HepG2 (cell line): ENCODE data around the gene CES2. TPM values are rescaled to one million over a fixed set of nuclear protein-coding genes. Genes with fewer than 3 reads are reported as not detected.
A peak's percentile ranks its signal among the peaks of the same experiment; 100 is the strongest.

Source experiments
- ARID3A ChIP-seq: IDR thresholded peaks from 2 replicates; pipeline ENCODE4 v1.6.1; 2012; ENCODE audit warnings: low read depth, low read length, improper control_type of control experiment
- BCL6 ChIP-seq: IDR thresholded peaks from 2 replicates; pipeline ENCODE4 v1.6.1; 2016; ENCODE audit warnings: missing genetic modification reagents, missing compliant biosample characterization
- DBP ChIP-seq: sonication (generic); formaldehyde crosslinking; IDR thresholded peaks from 2 replicates; pipeline ENCODE4 v1.4.0; 2020; ENCODE audit warnings: missing genetic modification reagents; ENCODE audit errors: not compliant biosample characterization
- GATAD1 ChIP-seq: IDR thresholded peaks from 2 replicates; pipeline ENCODE4 v1.6.1; 2016; ENCODE audit warnings: missing genetic modification reagents, missing compliant biosample characterization
- GMEB2 ChIP-seq: IDR thresholded peaks from 2 replicates; pipeline ENCODE4 v1.6.1; 2016; ENCODE audit warnings: missing biosample characterization, missing genetic modification reagents, low read depth
- HOXA3 ChIP-seq: sonication (generic); formaldehyde crosslinking; IDR thresholded peaks from 2 replicates; pipeline ENCODE4 v1.5.0; 2020; ENCODE audit warnings: missing genetic modification reagents
- KAT8 ChIP-seq: IDR thresholded peaks from 2 replicates; pipeline ENCODE4 v1.6.1; 2016; ENCODE audit warnings: missing genetic modification reagents, missing compliant biosample characterization
- KMT2A ChIP-seq: sonication (generic); formaldehyde crosslinking; IDR thresholded peaks from 2 replicates; pipeline ENCODE4 v1.4.0; 2020; ENCODE audit warnings: missing genetic modification reagents
- MXI1 ChIP-seq: IDR thresholded peaks from 3 replicates; pipeline ENCODE4 v1.6.1; 2012; ENCODE audit warnings: low read depth, low read length, inconsistent platforms, borderline replicate concordance
- MZF1 ChIP-seq: sonication (generic); formaldehyde crosslinking; IDR thresholded peaks from 2 replicates; pipeline ENCODE4 v1.8.1; 2023; ENCODE audit warnings: mild to moderate bottlenecking, missing genetic modification reagents, borderline replicate concordance
- NR2F6 ChIP-seq, 2 experiments: IDR thresholded peaks; 2 replicates each; pipeline ENCODE4 v1.6.1; 2016; ENCODE audit warnings: antibody characterized with exemption in 1 of 2, mild to moderate bottlenecking in 1 of 2
- PPARG ChIP-seq: conservative IDR thresholded peaks from 2 replicates; pipeline ENCODE4 v1.6.1; 2016; ENCODE audit warnings: missing biosample characterization, missing genetic modification reagents
- PTBP1 ChIP-seq: fragments of 200-400 bp; formaldehyde crosslinking; IDR thresholded peaks from 2 replicates; pipeline ENCODE4 v1.6.1; 2018; ENCODE audit warnings: low read length, low read depth; ENCODE audit not compliant: poor library complexity, severe bottlenecking
- REL ChIP-seq: sonication (generic); formaldehyde crosslinking; conservative IDR thresholded peaks from 2 replicates; pipeline ENCODE4 v1.8.0; 2022; ENCODE audit warnings: mild to moderate bottlenecking, missing genetic modification reagents, moderate library complexity
- SYNCRIP ChIP-seq: fragments of 200-400 bp; formaldehyde crosslinking; IDR thresholded peaks from 2 replicates; pipeline ENCODE4 v1.6.1; 2018; ENCODE audit warnings: mild to moderate bottlenecking, low read depth, low read length; ENCODE audit not compliant: insufficient read depth
- ZBTB33 ChIP-seq: sonication (generic); formaldehyde crosslinking; IDR thresholded peaks from 2 replicates; pipeline ENCODE4 v1.4.0; 2020; ENCODE audit warnings: missing genetic modification reagents
- ZNF24 ChIP-seq: fragments of 450-650 bp; IDR thresholded peaks from 2 replicates; pipeline ENCODE4 v1.6.1; 2017; ENCODE audit warnings: antibody characterized with exemption, mild to moderate bottlenecking
- ZNF562 ChIP-seq: sonication (generic); formaldehyde crosslinking; IDR thresholded peaks from 2 replicates; pipeline ENCODE4 v1.8.0; 2022; ENCODE audit warnings: missing genetic modification reagents, borderline replicate concordance
- ZNF740 ChIP-seq: sonication (generic); formaldehyde crosslinking; IDR thresholded peaks from 2 replicates; pipeline ENCODE4 v1.4.0; 2020; ENCODE audit warnings: missing genetic modification reagents
- polyA plus RNA-seq, 8 experiments: library from polyadenylated mRNA; depleted of rRNA in 3 of 8; stranded (reverse) in 7 of 8; unstranded in 1 of 8; fragments of >200 nt; fragmentation: Illumina TruSeq in 4 of 8; extraction: Trizol in 4 of 8; gene quantifications; 2 replicates each; pipeline versions ENCODE4 v1.2.1 to v1.2.3, GENCODE V29; 2011 to 2016; ENCODE audit warnings: low read depth in 4 of 8, missing spikeins in 1 of 8, mixed read lengths in 1 of 8; ENCODE audit not compliant: insufficient read depth in 1 of 8
- total RNA-seq, 5 experiments: library from RNA; depleted of rRNA; stranded (reverse); fragments of >200 nt; fragmentation: Illumina TruSeq; extraction: Trizol; gene quantifications; 2 replicates each; pipeline ENCODE4 v1.2.3, GENCODE V29; 2016; ENCODE audit warnings: low read depth in 1 of 5

The CES2 gene
- total and polyA plus RNA-seq, 2 of the 13 experiments (the other 11 are each of a cell fraction or from before 2014, with no cell fraction given): 50.6 to 63.8 TPM

GRCh38 chr16:66954097-66954659 lies 18.9 kb downstream of the CES2 start (continued):
- TF ChIP-seq PPARG (CRISPR knock-in tag) (peak; percentile 62; the same call in 1 of the 2 replicates), HOXA3 (CRISPR knock-in tag) (peak; percentile 13; the same call in 1 of the 2 replicates), ZBTB33 (CRISPR knock-in tag) (peak; percentile 30; the same call in 1 of the 2 replicates), ZNF562 (CRISPR knock-in tag) (no peak), PTBP1 (no peak), KAT8 (peak; percentile 41; the same call in 1 of the 2 replicates), ARID3A (0 out of 2 replicates have a peak, but pooled peaks have one; percentile 13), MZF1 (CRISPR knock-in tag) (no peak), MXI1 (peak; percentile 35; the same call in 1 of the 3 replicates), REL (CRISPR knock-in tag) (no peak), DBP (no peak), KMT2A (peak; percentile 43; the same call in 1 of the 2 replicates), NR2F6 (IDR thresholded peaks at IDR 0.05) (no peak), NR2F6 (CRISPR knock-in tag; IDR thresholded peaks at IDR 0.05) (peak; percentile 61), GATAD1 (CRISPR knock-in tag) (peak; percentile 47; the same call in 1 of the 2 replicates), SYNCRIP (no peak), GMEB2 (CRISPR knock-in tag) (no peak), ZNF24 (0 out of 2 replicates have a peak, but pooled peaks have one; percentile 46), ZNF740 (CRISPR knock-in tag) (peak; percentile 25; the same call in 1 of the 2 replicates), BCL6 (CRISPR knock-in tag) (no peak)
